ENCODE data around the gene SYNE1.

The SYNE1 gene

DNA sequence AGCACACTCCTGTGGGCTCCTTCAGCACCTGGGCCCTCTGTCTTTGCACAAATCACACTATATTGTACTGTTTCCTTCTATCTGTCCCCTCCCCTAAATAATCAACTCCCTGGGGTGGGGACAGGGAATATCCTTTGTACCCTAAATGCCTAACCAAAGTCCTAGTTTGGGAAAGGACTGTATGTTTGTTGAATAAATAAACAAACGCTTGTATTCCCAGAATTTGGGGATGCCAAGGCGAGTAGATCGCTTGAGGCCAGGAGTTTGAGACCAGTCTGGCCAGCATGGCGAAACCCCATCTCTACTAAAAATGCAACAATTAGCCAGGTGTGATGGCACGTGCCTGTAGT, 322.7 kb downstream of the SYNE1 start:
- DNase-seq (ENCODE audit: low read depth): no peak

DNA sequence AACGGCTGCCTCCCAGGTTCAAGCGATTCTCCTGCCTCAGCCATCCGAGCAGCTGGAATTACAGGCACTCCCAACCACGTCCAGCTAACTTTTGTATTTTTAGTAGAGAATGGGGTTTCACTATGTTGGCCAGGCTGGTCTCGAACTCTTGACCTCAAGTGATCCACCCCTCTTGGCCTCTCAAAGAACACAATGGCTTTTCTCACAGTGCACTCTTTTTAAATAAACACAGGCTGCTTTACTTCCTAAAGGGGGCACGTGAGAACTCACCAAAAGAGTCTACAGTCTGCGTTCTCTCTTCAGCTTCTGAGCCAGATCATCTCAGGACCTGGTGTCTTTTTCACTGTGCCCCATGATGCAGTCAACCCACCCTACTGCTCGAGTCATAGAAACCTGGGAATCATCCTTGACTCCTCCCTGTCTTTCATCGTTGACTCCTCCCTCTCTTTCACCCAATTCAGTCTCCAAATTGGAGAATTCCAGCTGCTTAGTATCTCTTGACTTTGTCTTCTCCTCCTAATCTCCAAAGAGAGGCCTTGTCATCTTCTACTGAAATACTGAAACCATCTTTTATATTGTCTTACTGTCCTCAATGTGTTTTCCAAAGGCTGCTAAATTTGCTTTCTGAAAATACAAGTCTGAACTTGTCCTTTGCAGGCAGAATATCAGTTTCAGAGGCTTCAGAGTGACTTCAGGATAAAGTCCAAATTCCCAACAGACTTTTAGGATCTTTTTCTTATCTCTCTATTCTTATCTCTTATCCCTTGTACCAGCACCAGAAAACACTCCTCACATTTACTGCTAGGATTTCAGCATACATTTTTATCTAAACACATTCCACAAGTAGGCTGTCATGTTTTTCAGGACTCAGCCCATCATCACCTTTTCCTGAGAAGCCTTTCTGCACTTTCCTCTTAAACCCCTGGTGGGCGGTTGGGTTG, 323.4 kb downstream of the SYNE1 start:
- peak; percentile 92 for DNase-seq (ENCODE audit: low read depth)

DNA sequence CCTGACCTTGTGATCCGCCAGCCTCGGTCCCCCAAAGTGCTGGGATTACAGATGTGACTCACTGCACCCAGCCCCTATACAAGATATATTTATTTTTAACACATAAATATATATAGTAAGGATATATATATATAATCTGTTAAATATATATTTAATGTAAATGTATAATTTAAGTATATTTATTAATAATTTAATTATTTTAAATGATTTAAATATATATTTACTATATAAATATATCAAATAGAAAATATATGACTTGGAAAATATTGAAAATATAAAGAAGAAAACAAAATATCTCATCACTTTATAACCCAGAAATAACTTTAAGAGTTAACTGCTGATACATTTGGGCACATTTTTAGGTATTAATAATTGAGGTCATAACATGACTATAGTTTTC, 324.7 kb downstream of the SYNE1 start:
- DNase-seq (ENCODE audit: low read depth): no peak

DNA sequence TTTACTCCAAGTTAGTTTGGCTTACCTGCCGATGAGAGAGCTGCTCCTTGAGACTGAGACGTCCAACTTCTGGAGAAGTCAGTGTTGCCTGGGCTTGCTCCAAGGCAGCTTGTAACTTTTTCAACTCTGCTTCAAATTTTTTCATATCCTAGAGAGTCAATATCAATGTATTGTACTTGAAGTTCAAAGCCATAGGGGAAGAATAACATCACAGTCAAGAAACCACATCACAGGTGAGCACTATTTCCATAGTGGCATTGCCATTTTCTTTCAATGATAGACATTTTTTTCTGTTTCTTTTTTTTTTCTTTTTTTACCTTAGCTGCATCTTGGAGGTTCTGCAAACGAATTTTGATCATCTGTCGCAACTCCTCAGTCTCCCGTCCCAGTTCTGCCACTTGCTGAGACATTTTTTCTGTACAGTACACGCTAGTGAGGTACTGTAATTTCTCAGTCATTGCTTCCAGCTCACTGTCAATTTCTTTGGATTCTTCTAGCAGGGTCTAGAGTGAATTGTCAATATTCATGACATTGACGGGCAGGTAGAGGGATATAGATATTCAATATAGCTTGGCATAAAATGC, 326.7 kb downstream of the SYNE1 start:
- no peak for DNase-seq (ENCODE audit: low read depth)

DNA sequence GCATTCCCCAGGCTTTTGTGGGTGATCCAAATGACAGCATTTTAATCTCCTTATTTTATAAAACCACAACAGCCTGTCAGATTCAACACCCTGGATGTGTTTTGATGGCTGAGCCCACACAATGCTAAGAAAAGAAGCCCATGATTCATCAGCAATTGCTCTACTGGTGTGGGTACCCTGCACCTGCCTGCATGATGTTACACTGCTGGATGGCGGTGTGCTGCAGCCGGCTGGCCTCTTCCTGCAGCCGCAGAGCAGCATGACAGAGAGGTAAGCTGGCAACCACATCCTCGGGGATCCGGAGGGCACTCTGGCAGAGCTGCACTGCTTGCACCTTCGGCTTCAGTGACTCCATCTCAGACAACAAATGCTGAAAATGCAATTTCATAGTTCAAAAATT, 327.5 kb downstream of the SYNE1 start:
- peak; percentile 42 for DNase-seq (ENCODE audit: low read depth)

DNA sequence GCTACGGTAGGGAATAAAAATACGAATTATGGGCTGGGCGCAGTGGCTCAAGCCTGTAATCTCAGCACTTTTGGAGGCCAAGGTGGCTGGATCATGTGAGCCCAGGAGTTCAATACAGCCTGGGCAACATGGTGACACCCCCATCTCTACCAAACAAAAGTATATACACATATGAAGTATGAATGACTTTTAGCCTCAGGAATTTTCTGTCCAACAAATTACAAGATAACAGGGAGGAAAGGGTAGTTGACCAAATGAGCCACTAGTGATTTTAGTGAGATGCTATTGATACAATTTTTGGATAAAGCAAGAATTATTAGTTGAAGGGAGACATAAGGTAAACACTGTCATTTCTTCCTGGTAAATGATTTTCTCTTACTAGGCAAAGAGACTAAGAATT, 328.2 kb downstream of the SYNE1 start:
- no peak for DNase-seq (ENCODE audit: low read depth)

DNA sequence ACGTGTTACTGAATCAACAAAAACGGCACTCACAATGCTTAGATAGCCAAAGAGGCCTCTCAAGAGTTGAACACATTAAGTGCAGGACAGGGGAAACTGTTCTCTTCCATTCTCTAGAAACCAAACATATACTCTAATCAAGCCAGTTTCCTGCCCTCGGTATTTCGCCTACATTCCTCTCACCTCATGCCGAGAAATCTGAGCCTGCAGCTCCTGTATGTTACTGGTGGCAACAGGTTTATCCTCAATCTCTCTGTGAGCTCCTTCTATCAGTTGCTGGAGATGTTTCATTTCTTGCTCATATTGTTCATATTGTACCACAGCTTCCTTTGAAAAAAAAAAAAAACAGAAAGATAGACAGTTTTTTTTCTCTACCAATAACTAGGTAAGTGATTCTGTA, 328.9 kb downstream of the SYNE1 start:
- no peak for DNase-seq (ENCODE audit: low read depth)

DNA sequence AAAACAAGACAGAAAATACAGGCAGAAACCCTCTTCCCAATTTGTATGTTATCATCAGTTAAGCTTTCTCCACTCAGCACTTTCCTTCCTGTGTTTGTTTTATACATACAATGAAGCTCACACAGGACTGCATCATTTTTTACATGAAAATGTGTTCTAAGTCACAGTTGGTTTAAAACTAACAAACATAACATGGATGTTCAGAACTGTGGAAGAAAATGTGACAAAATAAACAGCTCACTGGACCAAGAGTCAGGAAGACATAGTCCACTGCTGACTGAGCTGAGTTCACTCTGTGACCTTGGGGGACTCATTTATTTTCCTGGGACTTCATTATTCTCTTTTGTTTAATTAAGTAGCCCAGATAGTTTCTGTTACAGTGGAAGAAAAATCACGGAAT, 331.5 kb downstream of the SYNE1 start:
- DNase-seq (ENCODE audit: low read depth): peak; percentile 10

DNA sequence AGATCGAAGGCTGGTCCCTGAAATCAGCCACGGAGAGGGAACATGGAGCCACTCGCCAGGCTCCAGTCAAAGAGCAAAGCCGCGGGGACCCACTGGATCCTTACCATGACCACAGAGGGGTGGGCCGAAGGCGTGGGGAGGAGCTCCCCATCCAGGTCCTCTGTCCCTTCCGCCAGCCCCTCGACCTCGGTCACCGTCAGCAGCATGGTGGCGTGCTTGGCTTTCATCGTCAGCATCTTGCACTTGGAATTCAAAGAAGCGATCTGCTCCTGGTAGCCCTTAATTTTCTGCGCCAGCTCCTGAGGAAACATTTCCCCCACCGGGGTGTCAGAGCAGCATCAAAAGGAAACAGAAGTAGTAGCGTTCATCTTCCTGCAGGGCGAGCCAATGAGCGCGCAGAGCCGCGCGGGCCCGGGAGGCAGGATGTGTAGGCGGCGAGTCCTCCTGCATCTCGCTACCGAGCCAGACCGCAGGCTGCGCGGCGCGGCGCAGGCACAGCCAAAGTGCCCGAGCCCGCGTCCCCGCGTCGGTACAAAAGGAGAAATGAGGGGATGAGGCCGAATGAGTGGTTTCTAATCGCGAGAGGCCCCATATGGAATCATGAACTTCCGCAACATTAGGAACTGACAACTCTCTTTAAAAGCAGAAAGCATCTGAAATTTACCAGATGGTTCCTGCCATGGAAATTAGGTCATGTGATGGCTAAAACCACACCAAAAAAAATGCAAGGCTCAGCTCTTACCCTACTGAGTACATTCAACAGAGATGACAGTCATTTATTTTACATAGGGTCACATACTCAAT, 335.2 kb downstream of the SYNE1 start:
- DNase-seq (ENCODE audit: low read depth): peak; percentile 94

DNA sequence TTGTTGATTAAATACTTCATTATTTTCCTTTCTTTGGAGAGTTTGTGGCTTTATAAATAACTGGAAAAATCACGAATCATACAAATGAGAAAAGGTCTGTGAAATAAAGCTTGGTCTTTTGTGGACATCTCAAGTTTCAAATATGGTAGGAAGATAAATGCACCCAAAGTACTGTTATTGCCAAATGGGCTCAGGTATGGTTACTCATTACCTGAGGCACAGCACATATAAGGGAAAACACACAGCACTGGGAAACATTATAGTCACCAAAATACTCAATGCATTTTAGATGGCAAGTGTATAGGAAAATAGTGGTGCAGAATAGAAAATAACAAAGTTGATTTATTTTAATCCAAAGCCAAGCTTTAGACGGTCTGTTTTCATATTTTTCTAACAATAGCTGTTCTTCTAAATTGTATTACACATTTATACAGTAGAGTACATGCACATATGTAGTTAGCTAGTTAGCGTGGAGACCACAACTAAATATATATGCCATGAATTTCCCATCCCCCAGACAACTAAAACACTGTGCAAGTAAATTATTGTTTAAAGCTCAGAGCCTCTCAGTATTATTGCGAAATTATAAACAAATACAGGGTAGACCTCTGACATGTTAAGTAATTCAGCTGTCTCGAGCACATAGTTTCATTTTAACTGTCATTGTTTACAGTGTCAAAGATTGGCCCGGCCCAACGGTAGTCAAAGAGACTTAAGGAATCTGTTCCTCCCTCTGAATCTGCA, 336.0 kb downstream of the SYNE1 start:
- peak; percentile 86 for DNase-seq (ENCODE audit: low read depth)

DNA sequence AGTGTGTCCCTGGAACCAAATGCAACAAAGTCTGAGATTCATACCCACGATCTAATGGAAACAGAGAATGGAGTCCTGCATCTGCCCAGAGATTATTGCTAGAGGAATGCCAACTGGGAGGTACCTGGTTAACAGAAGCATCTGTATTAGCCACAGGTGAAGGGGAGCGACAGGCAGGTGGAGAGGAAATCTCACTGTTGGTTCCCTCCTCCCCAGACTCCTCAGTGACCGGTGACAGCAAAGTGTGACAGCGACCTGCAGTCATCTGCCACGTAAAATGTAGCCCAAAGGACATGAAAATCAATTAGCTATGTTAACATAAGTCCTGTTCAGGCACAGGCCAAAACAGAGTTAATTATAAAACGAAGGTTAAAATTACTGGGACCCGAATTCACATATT, 336.6 kb downstream of the SYNE1 start:
- no peak for DNase-seq (ENCODE audit: low read depth)

DNA sequence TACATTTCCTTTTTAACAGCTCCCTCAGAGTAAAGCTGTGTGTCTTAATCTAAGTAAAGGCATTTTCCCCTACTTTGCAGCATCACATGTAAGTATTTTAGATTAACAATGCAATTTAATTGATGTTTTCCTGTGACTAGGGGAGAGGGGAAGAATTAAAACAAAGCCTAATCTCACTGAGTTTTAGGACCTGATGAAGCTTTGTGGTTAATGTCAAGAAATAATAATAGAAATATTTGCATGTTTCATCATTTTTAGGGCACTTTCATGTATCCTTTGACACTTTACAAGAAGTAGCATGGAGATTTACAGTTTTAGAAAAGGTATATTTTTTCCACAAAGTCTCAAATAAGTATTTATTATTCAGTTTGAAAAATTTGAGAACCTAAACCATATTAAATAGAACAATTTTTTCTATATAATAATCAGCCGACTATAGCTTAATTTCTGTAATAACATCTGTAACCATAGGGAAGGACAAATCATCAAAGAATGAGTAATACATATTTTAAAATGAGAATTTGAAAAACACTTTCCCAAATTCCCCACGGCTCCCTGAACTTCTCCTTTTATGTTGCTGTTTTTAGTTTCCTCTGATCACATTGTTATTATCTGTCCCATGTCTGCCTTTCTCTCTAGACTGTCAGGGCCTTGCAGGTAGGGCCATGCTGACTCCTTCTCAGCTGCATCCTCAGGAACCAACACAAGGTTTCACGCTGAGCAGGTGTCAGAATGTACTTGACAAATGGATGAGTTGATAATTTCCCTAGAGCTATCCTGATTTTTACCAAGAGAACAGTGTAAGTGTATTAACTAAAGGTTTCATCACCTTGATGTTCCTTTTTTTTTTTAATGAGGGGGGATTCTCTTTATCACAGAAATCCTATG, 338.1 kb downstream of the SYNE1 start:
- DNase-seq (ENCODE audit: low read depth): no peak

DNA sequence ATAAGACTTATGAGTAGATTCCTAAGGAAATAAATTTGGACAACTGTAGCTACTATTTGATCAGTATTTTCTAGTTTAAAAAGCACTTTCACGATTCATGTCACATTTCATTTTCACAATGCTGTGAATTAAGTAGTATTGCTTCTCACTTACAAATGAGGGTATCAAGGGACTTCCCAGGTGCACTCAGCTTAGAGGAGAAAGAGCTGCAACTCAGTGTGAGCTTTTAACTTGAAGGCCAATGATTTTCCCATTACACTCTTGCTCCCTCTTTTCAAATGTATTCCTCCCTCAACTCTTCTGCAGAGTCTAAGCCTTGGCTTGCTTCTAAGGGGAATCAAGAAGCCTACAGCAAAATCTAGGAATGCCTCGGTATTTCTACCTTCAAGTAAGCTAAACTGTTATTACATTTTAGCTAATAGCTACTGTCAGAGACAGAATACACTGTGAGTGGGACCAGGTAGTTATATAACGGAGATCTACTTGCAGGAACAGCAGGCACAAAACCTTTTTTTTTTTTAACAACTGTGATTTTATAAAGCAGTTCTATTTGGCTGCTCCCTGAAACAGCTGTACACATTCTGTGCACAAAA, 339.0 kb downstream of the SYNE1 start:
- no peak for DNase-seq (ENCODE audit: low read depth)

DNA sequence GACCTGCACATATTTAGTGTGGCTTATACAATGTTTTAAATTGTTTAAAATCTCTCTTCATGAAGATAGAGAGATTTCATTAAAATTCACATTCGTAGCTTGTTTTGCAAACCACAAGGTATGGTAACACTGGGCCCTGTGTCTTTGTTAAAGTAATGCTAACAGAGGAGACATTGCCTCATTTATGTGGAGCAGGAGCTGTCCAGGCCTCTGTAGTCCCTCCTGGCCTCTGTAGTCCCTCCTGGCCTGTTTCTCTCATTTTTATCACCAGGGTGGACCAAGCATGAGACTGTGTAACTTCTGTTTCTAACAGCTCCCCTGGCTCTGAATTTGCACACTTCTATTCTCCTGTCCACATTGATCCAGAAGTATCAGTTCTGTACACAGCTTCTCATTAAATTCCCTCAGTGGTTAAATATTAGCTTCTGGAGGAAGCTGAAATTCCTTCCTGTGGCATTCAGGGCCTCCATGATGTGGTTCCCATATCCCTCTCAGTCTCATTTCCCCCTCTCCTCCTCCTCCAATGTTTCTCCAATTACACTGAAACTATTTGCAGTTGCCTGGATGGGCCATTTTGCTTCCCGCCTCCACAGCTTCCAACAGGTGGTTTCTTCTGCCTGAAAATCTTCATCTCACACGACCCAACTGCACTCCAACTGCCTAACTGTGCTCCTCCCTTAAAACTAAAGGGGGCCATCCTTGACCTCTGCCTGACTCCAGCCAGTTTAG, 340.4 kb downstream of the SYNE1 start:
- no peak for DNase-seq (ENCODE audit: low read depth)

DNA sequence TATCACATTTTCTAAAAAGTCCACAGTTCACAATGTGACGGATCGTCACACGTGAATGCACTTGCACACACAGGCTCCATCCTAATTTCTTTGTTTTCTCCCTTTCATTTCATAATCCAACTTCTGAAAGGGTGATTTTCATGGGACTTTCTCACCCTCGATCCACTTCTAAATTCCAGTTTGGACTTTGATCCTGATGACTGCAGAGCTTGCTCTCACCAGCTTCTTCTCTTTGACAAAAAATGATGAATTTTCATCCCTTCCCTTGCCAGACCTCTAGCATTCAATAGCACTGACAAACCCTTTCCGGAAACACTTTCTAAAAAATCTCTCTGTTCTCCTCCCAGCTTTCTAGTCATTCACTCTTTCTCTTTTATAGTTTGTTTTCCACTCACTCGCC, 341.2 kb downstream of the SYNE1 start:
- DNase-seq (ENCODE audit: low read depth): no peak

DNA sequence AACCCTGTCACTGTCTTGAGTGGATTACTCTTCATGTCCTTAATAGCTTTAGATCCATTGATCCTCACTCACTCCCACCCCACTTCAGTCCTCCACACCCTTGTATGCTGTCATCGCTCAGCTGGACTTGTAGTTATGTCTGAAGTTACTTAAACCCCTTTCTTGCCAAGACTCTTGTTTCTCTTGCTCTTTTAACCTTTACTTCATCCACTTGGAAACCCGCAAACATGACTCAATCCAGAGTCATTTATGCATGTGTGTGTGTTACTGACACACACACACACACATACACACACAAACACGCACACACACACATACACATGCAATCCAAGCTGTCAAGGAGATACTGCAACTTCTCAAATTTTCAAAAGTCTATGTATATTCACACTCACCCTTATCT, 341.8 kb downstream of the SYNE1 start:
- peak; percentile 97 for DNase-seq (ENCODE audit: low read depth)

DNA sequence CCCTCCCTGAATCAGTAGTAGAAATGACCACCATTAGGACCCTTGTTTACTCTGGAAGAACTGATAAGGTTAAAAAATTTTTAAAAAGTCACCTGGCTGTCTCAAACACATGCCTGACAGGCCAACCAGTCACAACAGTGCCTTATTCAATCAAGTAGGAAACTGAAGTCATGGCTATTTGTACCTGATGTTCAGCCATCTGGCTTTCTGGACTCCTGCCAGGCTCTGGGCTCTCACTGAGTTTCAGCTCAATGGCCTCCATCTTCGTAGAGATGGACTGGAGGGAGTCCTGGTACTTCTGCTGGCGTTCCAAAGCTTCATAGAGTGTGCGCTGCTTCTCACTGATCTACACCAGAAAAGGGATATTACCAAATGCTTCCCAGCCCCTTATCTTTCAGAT, 343.8 kb downstream of the SYNE1 start:
- DNase-seq (ENCODE audit: low read depth): no peak

DNA sequence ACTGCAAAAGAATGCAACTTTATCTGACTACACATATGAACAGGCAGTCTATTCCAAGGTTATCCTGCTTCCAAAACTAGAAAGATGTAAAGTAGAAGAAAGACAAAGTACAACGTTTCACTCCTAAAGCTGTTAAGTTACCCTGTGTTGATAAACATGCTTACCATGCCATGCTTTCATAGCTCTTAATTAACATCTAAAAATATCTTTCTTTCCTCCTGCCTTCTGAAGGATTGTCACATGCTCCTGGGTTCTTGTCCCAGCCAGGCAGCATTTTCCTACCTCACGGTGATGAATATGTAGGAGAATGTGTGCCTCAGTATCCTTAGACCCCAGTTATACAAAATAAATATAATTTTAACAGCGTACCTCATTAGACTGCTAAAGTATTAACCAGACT, 344.6 kb downstream of the SYNE1 start:
- DNase-seq (ENCODE audit: low read depth): no peak

DNA sequence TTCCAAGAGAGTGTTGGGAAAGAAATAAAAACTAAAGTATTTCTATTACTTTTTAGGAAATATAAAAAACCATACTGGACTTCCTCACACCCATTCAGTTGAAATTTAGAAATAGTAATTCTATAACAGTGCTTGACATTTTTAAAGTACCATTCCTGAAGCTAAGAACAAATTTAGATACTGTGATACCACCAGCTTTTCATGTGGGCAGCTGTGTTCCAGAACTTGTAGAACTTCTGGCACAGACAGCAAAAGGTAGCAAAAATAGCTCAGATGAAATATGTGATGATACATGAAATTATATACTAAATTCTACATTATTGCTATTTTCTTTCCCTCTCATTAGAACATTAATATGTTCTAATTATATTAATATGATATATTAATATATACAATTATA, 346.5 kb downstream of the SYNE1 start:
- DNase-seq (ENCODE audit: low read depth): no peak

DNA sequence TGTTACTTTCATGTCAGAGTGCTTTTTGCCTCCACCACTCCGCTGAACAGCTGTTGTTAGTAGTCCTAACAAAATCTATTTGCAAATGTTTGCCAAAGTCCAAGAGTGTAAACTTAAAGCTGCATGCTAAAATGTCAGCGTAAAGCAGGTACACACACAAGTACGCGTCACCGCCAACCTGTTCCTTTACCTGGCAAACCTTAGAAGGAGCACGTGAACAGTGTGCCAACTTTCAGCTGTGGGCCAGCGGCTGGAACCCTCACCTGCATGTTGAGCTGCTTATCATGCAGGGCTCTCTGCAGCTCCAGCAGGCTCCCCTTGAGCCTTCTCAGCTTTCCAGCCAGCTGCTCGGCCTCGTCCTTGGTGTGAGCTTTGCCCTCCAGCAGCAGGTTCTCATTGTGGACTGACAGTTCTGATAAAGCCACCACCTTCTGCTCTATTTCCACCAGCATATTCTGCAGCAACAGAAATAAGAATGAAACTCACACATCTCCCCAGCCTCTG, 359.3 kb downstream of the SYNE1 start:
- no peak for DNase-seq (ENCODE audit: low read depth)
